GM19023 (cell line): ENCODE data around the gene MARCHF10.

Experiments
- ATAC-seq: cut with Tn5 transposase; IDR thresholded peaks from one replicate; pipeline ENCODE4 v1.9.1; 2021; ENCODE audit warnings: mild to moderate bottlenecking, moderate library complexity; ENCODE audit not compliant: unreplicated experiment

Gene MARCHF10

GRCh38 chr17:62681061-62681938 is 126.8 kb downstream of the MARCHF10 start:
- no peak for ATAC-seq

DNA sequence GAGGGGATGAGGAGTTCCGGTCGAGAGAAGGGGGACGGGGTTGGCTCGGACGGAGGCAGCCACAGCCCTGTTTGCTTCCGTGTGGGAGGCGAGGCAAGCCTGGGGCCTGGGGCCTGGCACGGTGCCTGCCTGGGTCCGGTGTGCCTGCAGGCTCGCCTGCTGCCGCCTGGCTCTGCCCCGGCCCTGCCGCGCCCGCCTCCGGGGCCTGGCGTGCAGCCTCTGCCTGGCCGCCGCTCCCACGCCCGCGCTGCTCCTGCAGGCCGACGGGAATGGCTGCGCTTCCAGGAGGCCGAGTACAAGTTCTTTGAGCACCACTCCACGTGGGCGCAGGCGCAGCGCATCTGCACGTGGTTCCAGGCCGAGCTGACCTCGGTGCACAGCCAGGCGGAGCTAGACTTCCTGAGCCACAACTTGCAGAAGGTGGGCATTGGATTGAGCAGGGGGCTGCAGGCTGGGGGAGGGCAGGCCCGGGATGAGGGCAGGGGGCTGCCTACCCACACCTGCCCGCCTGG is 127.5 kb downstream of the MARCHF10 start:
- ATAC-seq, result no peak

GRCh38 chr17:62679866-62680377 is 128.2 kb downstream of the MARCHF10 start:
- ATAC-seq, result no peak

DNA sequence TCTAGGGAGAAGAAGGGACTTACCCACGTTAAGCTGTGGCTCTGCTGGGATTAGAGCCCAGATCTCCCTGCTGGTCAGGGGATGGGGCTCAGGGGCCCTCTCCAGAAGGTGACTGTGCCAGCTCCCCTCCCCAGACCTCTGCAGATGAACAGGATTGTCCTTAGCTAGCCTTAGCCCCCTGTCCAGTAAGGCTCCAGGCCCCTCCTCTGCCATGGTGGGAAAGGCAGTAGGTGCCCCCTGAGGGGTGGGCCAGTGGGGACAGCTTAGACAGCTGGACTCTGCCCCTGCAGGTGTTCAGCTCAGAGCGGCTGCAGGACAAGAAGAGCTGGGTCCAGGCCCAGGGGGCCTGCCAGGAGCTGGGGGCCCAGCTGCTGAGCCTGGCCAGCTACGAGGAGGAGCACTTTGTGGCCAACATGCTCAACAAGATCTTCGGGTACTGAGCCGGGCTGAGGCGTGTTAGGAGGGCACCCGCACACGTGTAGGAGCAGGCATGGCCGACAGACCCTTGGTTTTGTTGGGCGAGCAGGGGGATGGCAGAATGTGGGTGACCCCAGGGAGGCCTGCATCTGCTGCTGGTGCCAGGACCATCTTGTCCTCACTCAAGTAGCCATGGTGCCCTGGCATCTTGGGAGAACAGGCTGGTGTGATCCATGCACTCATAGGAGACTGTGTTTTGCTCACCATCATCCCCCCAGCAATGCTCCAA is 129.7 kb downstream of the MARCHF10 start:
- no peak for ATAC-seq

- ATAC-seq, result no peak
Observed at GRCh38 chr17:62676952-62677596, 131.0 kb downstream of the MARCHF10 start.

DNA sequence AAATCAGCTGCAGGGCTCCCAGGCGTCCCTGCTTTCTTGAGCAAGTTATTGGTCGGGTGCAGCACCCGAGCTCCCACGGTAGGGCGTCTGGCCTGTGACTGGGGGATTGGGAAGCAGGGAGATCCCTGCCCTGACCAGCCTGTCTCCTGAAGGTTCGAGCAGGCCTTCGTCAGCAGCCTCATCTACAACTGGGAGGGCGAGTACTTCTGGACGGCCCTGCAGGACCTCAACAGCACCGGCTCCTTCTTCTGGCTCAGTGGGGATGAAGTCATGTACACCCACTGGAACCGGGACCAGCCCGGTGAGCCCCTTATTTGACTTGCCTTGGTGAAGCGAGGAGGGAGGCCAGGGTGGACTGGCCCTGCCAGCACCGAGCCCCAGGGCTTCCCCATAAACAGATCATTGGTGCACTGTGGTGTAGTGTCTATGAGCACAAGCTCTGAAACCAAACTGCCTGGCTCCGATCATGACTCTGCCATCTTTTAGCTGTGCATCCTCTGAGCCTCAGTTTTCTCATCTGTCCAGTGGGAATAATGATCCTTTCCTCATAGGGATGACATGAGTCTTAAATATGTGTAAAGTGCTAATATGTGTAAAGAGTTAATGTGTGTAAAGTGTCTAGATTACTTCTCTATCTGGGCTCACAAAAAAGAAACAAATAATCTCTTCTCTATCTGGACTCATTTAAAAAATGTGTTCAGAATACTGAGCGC is 131.7 kb downstream of the MARCHF10 start:
- ATAC-seq, result no peak

- no peak for ATAC-seq
Observed at GRCh38 chr17:62675701-62676100, 132.4 kb downstream of the MARCHF10 start.

- ATAC-seq, result no peak
Observed at GRCh38 chr17:62675260-62675659, 132.9 kb downstream of the MARCHF10 start.

GRCh38 chr17:62674841-62675240 is 133.3 kb downstream of the MARCHF10 start:
- no peak for ATAC-seq

GRCh38 chr17:62674363-62674739 is 133.8 kb downstream of the MARCHF10 start:
- ATAC-seq, result no peak

DNA sequence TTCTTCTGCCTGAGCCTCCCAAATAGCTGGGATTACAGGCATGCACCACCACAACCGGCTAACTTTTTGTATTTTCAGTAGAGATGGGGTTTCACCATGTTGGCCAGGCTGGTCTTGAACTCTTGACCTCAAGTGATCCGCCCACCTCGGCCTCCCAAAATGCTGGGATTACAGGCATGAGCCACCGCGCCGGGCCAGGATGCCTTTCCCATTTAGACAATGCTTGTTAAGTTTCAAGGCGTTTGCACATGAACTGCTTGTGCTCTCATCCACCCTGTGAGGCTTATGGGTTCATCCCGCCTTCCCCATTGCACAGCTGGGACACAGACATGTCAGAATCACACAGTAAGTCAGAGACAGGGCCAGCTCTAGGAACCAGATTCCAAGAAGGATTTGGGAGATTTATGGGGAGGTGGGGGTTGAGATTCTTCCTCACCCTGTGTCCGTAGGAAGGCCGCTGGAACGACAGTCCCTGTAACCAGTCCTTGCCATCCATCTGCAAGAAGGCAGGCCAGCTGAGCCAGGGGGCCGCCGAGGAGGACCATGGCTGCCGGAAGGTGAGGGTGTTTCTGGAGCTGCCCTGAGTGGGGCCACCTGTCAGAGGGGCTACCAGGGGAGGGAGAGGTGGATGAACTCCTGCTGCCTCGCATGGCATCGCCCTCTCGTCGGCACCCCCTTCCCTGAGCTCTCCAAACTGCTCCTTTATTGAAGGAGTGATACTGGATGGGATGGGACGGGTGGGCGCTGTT is 134.3 kb downstream of the MARCHF10 start:
- no peak for ATAC-seq

GRCh38 chr17:62672957-62673356 is 135.2 kb downstream of the MARCHF10 start:
- ATAC-seq, result no peak

- ATAC-seq, result no peak
Observed at GRCh38 chr17:62671553-62671952, 136.6 kb downstream of the MARCHF10 start.

DNA sequence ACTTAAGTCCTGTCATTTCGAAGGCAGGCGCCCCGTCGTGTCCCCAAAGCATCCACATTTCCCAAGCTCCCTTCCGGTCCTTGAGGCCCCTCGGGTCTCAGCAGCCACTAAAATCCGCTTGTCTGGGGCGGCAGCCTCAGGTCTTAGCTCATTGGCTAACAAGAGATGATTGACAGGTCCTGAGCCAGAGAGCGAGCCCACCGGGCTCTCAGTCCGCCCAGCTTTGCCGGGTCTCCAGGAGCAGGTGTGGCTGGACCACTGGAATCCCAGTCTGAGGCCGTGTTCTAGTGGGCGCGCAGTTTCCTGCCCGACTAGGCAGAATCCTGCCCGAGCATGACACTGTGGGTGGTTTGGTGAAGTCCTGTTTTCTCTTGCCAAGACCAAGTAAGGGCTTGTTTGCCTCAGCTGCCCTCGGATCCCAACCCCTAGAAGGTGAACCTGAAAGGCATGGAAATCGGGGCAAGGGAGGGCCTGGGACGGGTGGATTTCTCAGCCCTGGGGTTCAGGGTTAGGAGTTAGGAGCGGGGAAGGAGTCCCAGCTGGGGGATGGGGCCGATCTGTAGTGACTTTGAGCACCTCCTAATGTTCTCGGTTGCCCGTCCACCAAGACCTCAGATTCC is 137.8 kb downstream of the MARCHF10 start:
- no peak for ATAC-seq

GRCh38 chr17:62668091-62668804 is 139.9 kb downstream of the MARCHF10 start:
- ATAC-seq, result no peak

DNA sequence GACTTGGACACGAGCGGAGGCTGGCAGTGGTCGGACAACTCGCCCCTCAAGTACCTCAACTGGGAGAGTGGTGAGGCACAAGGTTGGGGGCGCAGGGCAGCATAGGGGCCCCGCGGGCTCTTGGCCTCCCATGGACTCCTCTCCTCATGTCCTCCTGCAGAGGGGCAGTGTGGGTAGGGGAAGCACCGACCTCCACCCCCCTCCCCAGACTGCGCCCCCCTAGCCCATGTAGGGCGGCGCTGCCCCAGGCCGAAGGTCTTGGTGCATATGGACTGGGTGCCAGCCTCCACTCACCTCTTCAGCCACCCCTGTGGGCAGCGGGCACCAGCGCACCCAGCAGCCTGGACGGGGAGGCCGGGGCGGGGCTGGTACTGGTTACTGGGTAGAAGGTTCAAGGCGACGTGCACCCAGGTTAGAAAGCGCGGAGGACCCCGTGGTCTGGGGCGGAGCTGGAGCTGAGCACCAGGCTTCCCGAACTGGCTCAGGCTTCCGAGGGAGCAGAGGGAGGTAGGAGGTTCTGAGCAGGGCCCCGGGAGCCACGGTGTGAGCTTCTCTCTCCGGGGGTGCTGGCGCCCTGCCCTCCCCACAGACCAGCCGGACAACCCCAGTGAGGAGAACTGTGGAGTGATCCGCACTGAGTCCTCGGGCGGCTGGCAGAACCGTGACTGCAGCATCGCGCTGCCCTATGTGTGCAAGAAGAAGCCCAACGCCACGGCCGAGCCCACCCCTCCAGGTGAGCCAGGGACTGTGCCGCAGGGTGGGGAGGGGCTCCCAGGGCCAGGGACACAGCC is 141.1 kb downstream of the MARCHF10 start:
- ATAC-seq, result no peak

- ATAC-seq, result no peak
Observed at GRCh38 chr17:62666061-62666800, 141.9 kb downstream of the MARCHF10 start.
